HEK293 (cell line): ENCODE results near the gene MERTK.
"Not testable (repeated sequence)": the region's sequence is repeated elsewhere in the genome, so short reads cannot be mapped to it uniquely, and the experiment has no call there.

Experiments
- CTCF ChIA-PET: fragments of 350-600 bp; formaldehyde crosslinking; extraction: SDS; loops from one replicate; lab custom pipeline; 2021; ENCODE audit warnings: antibody characterized with exemption; lab: Yijun Ruan, JAX
- POLR2A ChIA-PET: fragments of 300-600 bp; formaldehyde crosslinking; extraction: SDS; loops from one replicate; lab custom pipeline; 2020; ENCODE audit warnings: antibody characterized with exemption, inconsistent platforms; lab: Yijun Ruan, JAX
- H3K27ac ChIP-seq: fragments of 200-500 bp; sonication (Bioruptor generic); 2 replicates; pipeline ENCODE4 v1.5.1; 2014; ENCODE audit warnings: low read depth, low read length, control low read depth, inconsistent platforms; ENCODE audit errors: extremely low read depth
- H3K36me3 ChIP-seq, 2 experiments: fragments of 200-500 bp in 1 of 2; sonication (Bioruptor generic) in 1 of 2; 1 replicate in 1 of 2; 2 replicates in 1 of 2; pipeline ENCODE4 v1.5.1; 2014 to 2017; ENCODE audit warnings: inconsistent platforms in 2 of 2, low read length in 2 of 2; ENCODE audit not compliant: control insufficient read depth in 2 of 2, insufficient read depth in 1 of 2
- H3K4me1 ChIP-seq: fragments of 200-500 bp; sonication (Bioruptor generic); 2 replicates; pipeline ENCODE4 v1.5.1; 2014; ENCODE audit warnings: mild to moderate bottlenecking, low read length, inconsistent platforms; ENCODE audit not compliant: control insufficient read depth, insufficient read depth
- H3K4me3 ChIP-seq: 2 replicates; pipeline ENCODE4 v1.5.1; 2011; ENCODE audit warnings: low read depth, mild to moderate bottlenecking, control low read depth, low read length, moderate library complexity
- H3K9me3 ChIP-seq: fragments of 200-500 bp; sonication (Bioruptor generic); 2 replicates; pipeline ENCODE4 v1.5.1; 2014; ENCODE audit warnings: low read depth, low read length, inconsistent platforms; ENCODE audit not compliant: control insufficient read depth, insufficient read depth
- SCRT2 ChIP-seq: fragments of 450-650 bp; formaldehyde crosslinking; IDR thresholded peaks from 2 replicates; pipeline ENCODE4 v1.5.1; 2016; ENCODE audit warnings: missing biosample characterization, missing genetic modification characterization
- YY2 ChIP-seq: fragments of 450-650 bp; formaldehyde crosslinking; IDR thresholded peaks from 2 replicates; pipeline ENCODE4 v1.5.1; 2016; ENCODE audit warnings: missing biosample characterization, missing genetic modification characterization
- ZBTB8A ChIP-seq: fragments of 450-650 bp; formaldehyde crosslinking; IDR thresholded peaks from 2 replicates; pipeline ENCODE4 v1.5.1; 2016; ENCODE audit warnings: missing biosample characterization, missing genetic modification characterization
- ZFP69B ChIP-seq: fragments of 450-650 bp; formaldehyde crosslinking; IDR thresholded peaks from 2 replicates; pipeline ENCODE4 v1.5.1; 2016; ENCODE audit warnings: missing biosample characterization, missing genetic modification characterization
- ZNF221 ChIP-seq: fragments of 450-650 bp; formaldehyde crosslinking; IDR thresholded peaks from 2 replicates; pipeline ENCODE4 v1.5.1; 2017; ENCODE audit warnings: missing biosample characterization, missing genetic modification characterization, borderline replicate concordance
- ZNF335 ChIP-seq: fragments of 450-650 bp; formaldehyde crosslinking; conservative IDR thresholded peaks from 2 replicates; pipeline ENCODE4 v1.5.1; 2016; ENCODE audit warnings: missing biosample characterization, missing genetic modification characterization
- ZNF394 ChIP-seq: fragments of 450-650 bp; formaldehyde crosslinking; IDR thresholded peaks from 2 replicates; pipeline ENCODE4 v1.5.1; 2016; ENCODE audit warnings: missing biosample characterization, missing genetic modification characterization, mild to moderate bottlenecking, moderate library complexity, borderline replicate concordance
- ZNF423 ChIP-seq: fragments of 450-650 bp; formaldehyde crosslinking; IDR thresholded peaks from 2 replicates; pipeline ENCODE4 v1.5.1; 2016; ENCODE audit warnings: missing biosample characterization, missing genetic modification characterization
- ZNF521 ChIP-seq: fragments of 450-650 bp; formaldehyde crosslinking; IDR thresholded peaks from 2 replicates; pipeline ENCODE4 v1.5.1; 2017; ENCODE audit warnings: missing biosample characterization, mild to moderate bottlenecking, missing genetic modification characterization
- ZNF561 ChIP-seq: fragments of 450-650 bp; IDR thresholded peaks from 2 replicates; pipeline ENCODE4 v1.5.1; 2018; ENCODE audit warnings: missing biosample characterization, missing genetic modification characterization, borderline replicate concordance
- ZNF596 ChIP-seq: fragments of 450-650 bp; IDR thresholded peaks from 2 replicates; pipeline ENCODE4 v1.5.0; 2018; ENCODE audit warnings: missing biosample characterization, mild to moderate bottlenecking, missing genetic modification characterization, moderate library complexity
- ZNF747 ChIP-seq: fragments of 450-650 bp; formaldehyde crosslinking; IDR thresholded peaks from 2 replicates; pipeline ENCODE4 v1.5.1; 2016; ENCODE audit warnings: missing biosample characterization, missing genetic modification characterization
- TF ChIP-seq, protein P1 (sequence below): fragments of 450-650 bp; formaldehyde crosslinking; IDR thresholded peaks from 2 replicates; pipeline ENCODE4 v1.5.1; 2016; ENCODE audit warnings: missing biosample characterization, missing genetic modification characterization
- TF ChIP-seq, protein P2 (sequence below): fragments of 450-650 bp; formaldehyde crosslinking; IDR thresholded peaks from 2 replicates; pipeline ENCODE4 v1.5.1; 2016; ENCODE audit warnings: missing biosample characterization, missing genetic modification characterization
- TF ChIP-seq, protein P3 (sequence below): fragments of 450-650 bp; formaldehyde crosslinking; IDR thresholded peaks from 2 replicates; pipeline ENCODE4 v1.5.1; 2016; ENCODE audit warnings: missing biosample characterization, missing genetic modification characterization
- TF ChIP-seq, protein P4 (sequence below): fragments of 450-650 bp; formaldehyde crosslinking; IDR thresholded peaks from 2 replicates; pipeline ENCODE4 v1.5.1; 2016; ENCODE audit warnings: missing biosample characterization, missing genetic modification characterization, low read depth
- TF ChIP-seq, protein P5 (sequence below): fragments of 450-650 bp; formaldehyde crosslinking; IDR thresholded peaks from 2 replicates; pipeline ENCODE4; 2016; ENCODE audit warnings: missing biosample characterization, missing genetic modification characterization

The MERTK gene

DNA sequence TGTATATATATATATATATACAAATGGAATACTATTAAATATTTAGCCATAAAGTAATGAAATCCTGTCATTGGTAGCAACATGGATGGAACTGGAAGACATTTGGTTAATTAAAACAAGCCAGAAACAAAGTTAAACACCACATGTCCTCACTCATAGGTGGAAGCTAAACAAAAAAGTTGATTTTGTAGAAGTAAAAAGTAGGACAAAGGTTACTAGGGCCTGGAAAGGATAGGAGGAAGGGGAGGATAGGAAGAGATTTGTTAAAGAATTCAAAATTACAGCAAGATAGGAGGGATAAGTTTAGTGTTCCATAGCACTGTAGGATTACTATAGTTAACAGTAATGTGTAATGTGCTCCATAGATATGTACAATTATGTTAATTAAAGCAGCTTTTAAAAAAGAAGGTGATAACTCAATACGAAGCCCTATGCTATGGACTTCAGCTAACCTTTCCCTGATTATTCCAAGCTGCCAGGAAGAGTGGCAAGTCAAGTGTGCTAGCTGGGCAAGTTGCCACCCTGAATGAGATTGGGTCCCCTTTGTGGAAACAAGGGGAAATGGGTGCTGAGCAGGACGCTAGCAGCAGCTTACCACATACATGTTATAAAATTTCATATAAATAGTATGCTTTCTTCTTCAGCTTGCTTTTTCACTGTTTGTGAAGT lies 12.3 kb downstream of the MERTK start:
- Histone ChIP-seq H3K36me3 (no peaks in the 10 kb centered on the region), H3K27ac (no peak overlapping the region), H3K4me3 (no peak overlapping the region), H3K9me3 (no peaks in the 10 kb centered on the region), H3K4me1 (peaks cover 9% of the 10 kb centered on the region)
- POLR2A ChIA-PET, result interaction anchor here (0.7 to 1.0 kb wide), 2 partner anchors 8 to 23 kb away, joined by 3 to 6 read pairs; no protein-coding TSS in a partner anchor
- TF ChIP-seq, protein P1, sequence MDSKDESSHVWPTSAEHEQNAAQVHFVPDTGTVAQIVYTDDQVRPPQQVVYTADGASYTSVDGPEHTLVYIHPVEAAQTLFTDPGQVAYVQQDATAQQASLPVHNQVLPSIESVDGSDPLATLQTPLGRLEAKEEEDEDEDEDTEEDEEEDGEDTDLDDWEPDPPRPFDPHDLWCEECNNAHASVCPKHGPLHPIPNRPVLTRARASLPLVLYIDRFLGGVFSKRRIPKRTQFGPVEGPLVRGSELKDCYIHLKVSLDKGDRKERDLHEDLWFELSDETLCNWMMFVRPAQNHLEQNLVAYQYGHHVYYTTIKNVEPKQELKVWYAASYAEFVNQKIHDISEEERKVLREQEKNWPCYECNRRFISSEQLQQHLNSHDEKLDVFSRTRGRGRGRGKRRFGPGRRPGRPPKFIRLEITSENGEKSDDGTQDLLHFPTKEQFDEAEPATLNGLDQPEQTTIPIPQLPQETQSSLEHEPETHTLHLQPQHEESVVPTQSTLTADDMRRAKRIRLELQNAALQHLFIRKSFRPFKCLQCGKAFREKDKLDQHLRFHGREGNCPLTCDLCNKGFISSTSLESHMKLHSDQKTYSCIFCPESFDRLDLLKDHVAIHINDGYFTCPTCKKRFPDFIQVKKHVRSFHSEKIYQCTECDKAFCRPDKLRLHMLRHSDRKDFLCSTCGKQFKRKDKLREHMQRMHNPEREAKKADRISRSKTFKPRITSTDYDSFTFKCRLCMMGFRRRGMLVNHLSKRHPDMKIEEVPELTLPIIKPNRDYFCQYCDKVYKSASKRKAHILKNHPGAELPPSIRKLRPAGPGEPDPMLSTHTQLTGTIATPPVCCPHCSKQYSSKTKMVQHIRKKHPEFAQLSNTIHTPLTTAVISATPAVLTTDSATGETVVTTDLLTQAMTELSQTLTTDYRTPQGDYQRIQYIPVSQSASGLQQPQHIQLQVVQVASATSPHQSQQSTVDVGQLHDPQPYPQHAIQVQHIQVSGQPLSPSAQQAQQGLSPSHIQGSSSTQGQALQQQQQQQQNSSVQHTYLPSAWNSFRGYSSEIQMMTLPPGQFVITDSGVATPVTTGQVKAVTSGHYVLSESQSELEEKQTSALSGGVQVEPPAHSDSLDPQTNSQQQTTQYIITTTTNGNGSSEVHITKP, result peak; percentile 37; the same call in 1 of the 2 replicates
- TF ChIP-seq YY2 (tag by site-specific recombination) (no peak), ZNF747 (tag by site-specific recombination) (no peak)
- CTCF ChIA-PET, result interaction anchor here (0.9 kb wide), 1 partner anchor 23 kb away, joined by 3 read pairs; no protein-coding TSS in a partner anchor

DNA sequence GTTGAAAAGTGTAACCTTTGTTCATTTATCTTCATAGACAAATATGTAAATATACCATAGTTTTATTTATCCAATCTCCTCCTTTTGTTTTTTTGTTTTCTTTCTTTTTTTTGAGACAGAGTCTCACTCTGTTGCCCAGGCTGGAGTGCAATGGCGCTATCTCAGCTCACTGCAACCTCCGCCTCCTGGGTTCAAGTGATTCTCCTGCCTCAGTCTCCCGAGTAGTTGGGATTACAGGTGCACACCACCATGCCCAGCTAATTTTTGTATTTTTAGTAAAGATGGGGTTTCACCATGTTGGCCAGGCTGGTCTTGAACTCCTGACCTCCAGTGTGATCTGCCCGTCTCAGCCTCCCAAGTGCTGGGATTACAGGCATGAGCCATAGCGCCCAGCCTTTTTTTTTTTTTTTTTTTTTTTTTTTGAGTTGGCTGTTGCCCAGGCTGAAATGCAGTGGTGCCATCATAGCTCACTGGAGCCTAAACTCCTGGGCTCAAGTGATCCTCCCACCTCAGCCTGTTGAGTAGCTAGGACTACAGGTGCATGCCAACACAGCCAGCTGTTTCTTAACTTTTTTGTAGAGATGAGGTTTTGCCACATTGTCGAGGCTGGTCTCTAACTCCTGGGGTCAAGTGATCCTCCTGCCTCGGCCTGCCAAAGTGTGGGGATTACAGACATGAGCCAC lies 13.0 kb downstream of the MERTK start:
- TF ChIP-seq SCRT2, result 0 out of 2 replicates have a peak, but pooled peaks have one; percentile 10
- TF ChIP-seq, protein P2, sequence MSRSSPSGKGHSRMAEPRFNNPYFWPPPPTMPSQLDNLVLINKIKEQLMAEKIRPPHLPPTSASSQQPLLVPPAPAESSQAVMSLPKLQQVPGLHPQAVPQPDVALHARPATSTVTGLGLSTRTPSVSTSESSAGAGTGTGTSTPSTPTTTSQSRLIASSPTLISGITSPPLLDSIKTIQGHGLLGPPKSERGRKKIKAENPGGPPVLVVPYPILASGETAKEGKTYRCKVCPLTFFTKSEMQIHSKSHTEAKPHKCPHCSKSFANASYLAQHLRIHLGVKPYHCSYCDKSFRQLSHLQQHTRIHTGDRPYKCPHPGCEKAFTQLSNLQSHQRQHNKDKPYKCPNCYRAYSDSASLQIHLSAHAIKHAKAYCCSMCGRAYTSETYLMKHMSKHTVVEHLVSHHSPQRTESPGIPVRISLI (tag by site-specific recombination), result 0 out of 2 replicates have a peak, but pooled peaks have one; percentile 33
- POLR2A ChIA-PET, result interaction anchor here (1.0 kb wide), 1 partner anchor 8 kb away, joined by 3 read pairs; no protein-coding TSS in a partner anchor
- not testable (repeated sequence) for H3K4me3 ChIP-seq, H3K27ac ChIP-seq, H3K9me3 ChIP-seq, H3K36me3 ChIP-seq, H3K4me1 ChIP-seq
- CTCF ChIA-PET, result interaction anchor here (0.9 kb wide), 1 partner anchor 24 kb away, joined by 3 read pairs; no protein-coding TSS in a partner anchor

DNA sequence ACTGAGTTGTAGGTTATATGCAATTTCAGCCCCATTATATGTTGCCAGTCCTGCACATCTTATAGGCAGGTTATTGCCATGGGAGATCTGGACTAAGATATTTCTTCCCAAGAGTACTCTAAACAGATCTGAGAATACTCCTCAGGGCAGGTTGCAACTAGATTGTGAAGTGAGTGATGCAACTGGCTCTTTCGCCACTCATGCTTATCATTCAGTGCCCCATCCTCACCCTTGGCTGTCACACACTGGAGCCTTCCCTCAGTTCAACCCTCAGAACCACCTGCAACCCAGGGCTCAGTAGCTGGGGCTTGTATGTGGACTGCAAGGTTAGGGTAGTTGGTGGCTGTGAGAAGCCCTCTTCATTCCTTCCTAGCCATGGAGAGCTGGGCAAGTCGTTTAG lies 14.1 kb downstream of the MERTK start:
- H3K9me3 ChIP-seq, result no peaks in the 10 kb centered on the region
- no peak for TF ChIP-seq ZFP69B (tag by site-specific recombination)
- no peak for TF ChIP-seq ZNF221 (tag by site-specific recombination)
- TF ChIP-seq ZBTB8A (tag by site-specific recombination), result no peak
- TF ChIP-seq ZNF521 (tag by site-specific recombination), result no peak
- CTCF ChIA-PET, result no interaction called here
- POLR2A ChIA-PET, result no interaction called here
- no peak overlapping the region for H3K4me3 ChIP-seq
- no peaks in the 10 kb centered on the region for H3K36me3 ChIP-seq
- H3K27ac ChIP-seq, result no peak overlapping the region
- H3K4me1 ChIP-seq, result no peaks in the 10 kb centered on the region

DNA sequence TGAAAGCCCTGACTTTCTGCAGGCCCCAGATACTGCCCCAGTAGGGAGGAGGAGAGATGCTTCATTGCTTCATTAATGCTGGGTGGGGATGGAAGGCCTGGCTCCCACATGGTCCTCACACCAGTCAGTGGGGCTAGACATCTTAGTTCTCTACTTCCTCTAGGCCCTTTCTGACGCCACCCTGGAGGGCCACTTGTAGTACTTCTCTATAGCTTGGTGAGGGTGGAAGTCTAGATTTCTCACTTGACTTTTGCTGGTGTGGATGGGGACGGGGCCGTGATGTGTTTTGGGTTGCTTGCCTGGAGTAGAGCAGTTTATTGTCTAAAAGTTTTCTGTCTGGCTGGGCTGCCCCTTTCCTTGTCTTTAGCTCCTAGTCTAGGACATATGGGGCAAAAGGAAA lies 18.7 kb downstream of the MERTK start:
- TF ChIP-seq, protein P3, sequence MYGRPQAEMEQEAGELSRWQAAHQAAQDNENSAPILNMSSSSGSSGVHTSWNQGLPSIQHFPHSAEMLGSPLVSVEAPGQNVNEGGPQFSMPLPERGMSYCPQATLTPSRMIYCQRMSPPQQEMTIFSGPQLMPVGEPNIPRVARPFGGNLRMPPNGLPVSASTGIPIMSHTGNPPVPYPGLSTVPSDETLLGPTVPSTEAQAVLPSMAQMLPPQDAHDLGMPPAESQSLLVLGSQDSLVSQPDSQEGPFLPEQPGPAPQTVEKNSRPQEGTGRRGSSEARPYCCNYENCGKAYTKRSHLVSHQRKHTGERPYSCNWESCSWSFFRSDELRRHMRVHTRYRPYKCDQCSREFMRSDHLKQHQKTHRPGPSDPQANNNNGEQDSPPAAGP, result no peak
- TF ChIP-seq ZNF394 (tag by site-specific recombination) (no peak), ZNF596 (tag by site-specific recombination) (no peak), ZNF335 (no peak), ZNF423 (tag by site-specific recombination) (no peak), ZNF561 (no peak)
- TF ChIP-seq, protein P4, sequence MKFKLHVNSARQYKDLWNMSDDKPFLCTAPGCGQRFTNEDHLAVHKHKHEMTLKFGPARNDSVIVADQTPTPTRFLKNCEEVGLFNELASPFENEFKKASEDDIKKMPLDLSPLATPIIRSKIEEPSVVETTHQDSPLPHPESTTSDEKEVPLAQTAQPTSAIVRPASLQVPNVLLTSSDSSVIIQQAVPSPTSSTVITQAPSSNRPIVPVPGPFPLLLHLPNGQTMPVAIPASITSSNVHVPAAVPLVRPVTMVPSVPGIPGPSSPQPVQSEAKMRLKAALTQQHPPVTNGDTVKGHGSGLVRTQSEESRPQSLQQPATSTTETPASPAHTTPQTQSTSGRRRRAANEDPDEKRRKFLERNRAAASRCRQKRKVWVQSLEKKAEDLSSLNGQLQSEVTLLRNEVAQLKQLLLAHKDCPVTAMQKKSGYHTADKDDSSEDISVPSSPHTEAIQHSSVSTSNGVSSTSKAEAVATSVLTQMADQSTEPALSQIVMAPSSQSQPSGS (tag by site-specific recombination), result no peak
- TF ChIP-seq, protein P5, sequence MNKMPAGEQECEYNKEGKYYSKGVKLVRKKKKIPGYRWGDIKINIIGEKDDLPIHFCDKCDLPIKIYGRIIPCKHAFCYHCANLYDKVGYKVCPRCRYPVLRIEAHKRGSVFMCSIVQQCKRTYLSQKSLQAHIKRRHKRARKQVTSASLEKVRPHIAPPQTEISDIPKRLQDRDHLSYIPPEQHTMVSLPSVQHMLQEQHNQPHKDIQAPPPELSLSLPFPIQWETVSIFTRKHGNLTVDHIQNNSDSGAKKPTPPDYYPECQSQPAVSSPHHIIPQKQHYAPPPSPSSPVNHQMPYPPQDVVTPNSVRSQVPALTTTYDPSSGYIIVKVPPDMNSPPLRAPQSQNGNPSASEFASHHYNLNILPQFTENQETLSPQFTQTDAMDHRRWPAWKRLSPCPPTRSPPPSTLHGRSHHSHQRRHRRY (tag by site-specific recombination), result no peak
- Histone ChIP-seq H3K9me3 (no peaks in the 10 kb centered on the region), H3K4me1 (peaks cover 10% of the 10 kb centered on the region), H3K4me3 (no peak overlapping the region), H3K36me3 (no peaks in the 10 kb centered on the region), H3K27ac (no peak overlapping the region)
- POLR2A ChIA-PET, result no interaction called here
- CTCF ChIA-PET, result no interaction called here
